ENCODE measurements around the gene SH3GL3. TPM values are rescaled to one million over a fixed set of nuclear protein-coding genes. Genes with fewer than 3 reads are reported as not detected.

Gene SH3GL3
- total RNA-seq, 1 experiment from 2014 or later: not detected

- Histone ChIP-seq H3K9me3 (ENCODE audit: control insufficient read depth, insufficient read depth, low read depth, low read length) (no peaks in the 10 kb centered on the region), H3K27me3 (ENCODE audit: control insufficient read depth, insufficient read depth, low read length) (no peaks in the 10 kb centered on the region), H3K36me3 (ENCODE audit: control insufficient read depth, insufficient read depth, low read length) (no peaks in the 10 kb centered on the region), H3K4me3 (ENCODE audit: low read depth in 2 of 2, low read length in 2 of 2) (no peak overlapping the region), H3K4me1 (ENCODE audit: control insufficient read depth, insufficient read depth, low read length) (no peaks in the 10 kb centered on the region), H3K27ac (ENCODE audit: low read length) (no peak overlapping the region)
- no peak for DNase-seq (ENCODE audit: low read depth, low spot score)
- ChIA-PET CTCF (no interaction called here), POLR2A (no interaction called here)
- in situ Hi-C loops (cut with HindIII; ENCODE audit: low pct_unique_long_range_greater_than_20kb, low sequenced_read_pairs) (no loop called here), intact Hi-C loops (cut with micrococcal nuclease; ENCODE audit: unreplicated experiment) (no loop called here)
- TF ChIP-seq CTCF (IDR thresholded peaks at IDR 0.05): no peak
- TF ChIP-seq TCF7L2 (IDR thresholded peaks at IDR 0.05; ENCODE audit: low read depth, low read length): no peak
- no peak for TF ChIP-seq REST (IDR thresholded peaks at IDR 0.05; ENCODE audit: insufficient read depth in 1 of 2, low read depth in 2 of 2, low read length in 1 of 2)
- no peak for TF ChIP-seq SIN3A (IDR thresholded peaks at IDR 0.05; ENCODE audit: borderline replicate concordance, insufficient read depth, low read depth, low read length)
- no peak for TF ChIP-seq POLR2AphosphoS5 (IDR thresholded peaks at IDR 0.05; ENCODE audit: low read depth, low read length)
- BruUV-seq (replicated peaks): no TSS peak
- no peak for ATAC-seq
Observed at GRCh38 chr15:83612898-83613635, 165.9 kb downstream of the SH3GL3 start.

GRCh38 chr15:83613714-83614113 lies 166.6 kb downstream of the SH3GL3 start:
- no peak for ATAC-seq
- Histone ChIP-seq H3K4me3 (ENCODE audit: low read depth in 2 of 2, low read length in 2 of 2) (no peak overlapping the region), H3K4me1 (ENCODE audit: control insufficient read depth, insufficient read depth, low read length) (no peaks in the 10 kb centered on the region), H3K9me3 (ENCODE audit: control insufficient read depth, insufficient read depth, low read depth, low read length) (no peaks in the 10 kb centered on the region), H3K27ac (ENCODE audit: low read length) (no peak overlapping the region), H3K36me3 (ENCODE audit: control insufficient read depth, insufficient read depth, low read length) (no peaks in the 10 kb centered on the region), H3K27me3 (ENCODE audit: control insufficient read depth, insufficient read depth, low read length) (no peaks in the 10 kb centered on the region)
- no TSS peak for BruUV-seq (replicated peaks)
- CTCF ChIA-PET: no interaction called here
- no peak for TF ChIP-seq SIN3A (IDR thresholded peaks at IDR 0.05; ENCODE audit: borderline replicate concordance, insufficient read depth, low read depth, low read length)
- no peak for TF ChIP-seq TCF7L2 (IDR thresholded peaks at IDR 0.05; ENCODE audit: low read depth, low read length)
- TF ChIP-seq CTCF (IDR thresholded peaks at IDR 0.05): no peak
- no peak for TF ChIP-seq POLR2AphosphoS5 (IDR thresholded peaks at IDR 0.05; ENCODE audit: low read depth, low read length)
- no peak for TF ChIP-seq REST (IDR thresholded peaks at IDR 0.05; ENCODE audit: insufficient read depth in 1 of 2, low read depth in 2 of 2, low read length in 1 of 2)
- POLR2A ChIA-PET: no interaction called here
- in situ Hi-C loops (cut with HindIII; ENCODE audit: low pct_unique_long_range_greater_than_20kb, low sequenced_read_pairs) (no loop called here), intact Hi-C loops (cut with micrococcal nuclease; ENCODE audit: unreplicated experiment) (no loop called here)
- DNase-seq (ENCODE audit: low read depth, low spot score): no peak
